ENCODE data around the gene TIPARP.

GRCh38 chr3:156664011-156664830 lies 10.2 kb upstream of the TIPARP start:
- TF ChIP-seq POLR2AphosphoS5 (IDR thresholded peaks at IDR 0.05; ENCODE audit: low read depth, low read length): no peak
- TF ChIP-seq, protein P1, sequence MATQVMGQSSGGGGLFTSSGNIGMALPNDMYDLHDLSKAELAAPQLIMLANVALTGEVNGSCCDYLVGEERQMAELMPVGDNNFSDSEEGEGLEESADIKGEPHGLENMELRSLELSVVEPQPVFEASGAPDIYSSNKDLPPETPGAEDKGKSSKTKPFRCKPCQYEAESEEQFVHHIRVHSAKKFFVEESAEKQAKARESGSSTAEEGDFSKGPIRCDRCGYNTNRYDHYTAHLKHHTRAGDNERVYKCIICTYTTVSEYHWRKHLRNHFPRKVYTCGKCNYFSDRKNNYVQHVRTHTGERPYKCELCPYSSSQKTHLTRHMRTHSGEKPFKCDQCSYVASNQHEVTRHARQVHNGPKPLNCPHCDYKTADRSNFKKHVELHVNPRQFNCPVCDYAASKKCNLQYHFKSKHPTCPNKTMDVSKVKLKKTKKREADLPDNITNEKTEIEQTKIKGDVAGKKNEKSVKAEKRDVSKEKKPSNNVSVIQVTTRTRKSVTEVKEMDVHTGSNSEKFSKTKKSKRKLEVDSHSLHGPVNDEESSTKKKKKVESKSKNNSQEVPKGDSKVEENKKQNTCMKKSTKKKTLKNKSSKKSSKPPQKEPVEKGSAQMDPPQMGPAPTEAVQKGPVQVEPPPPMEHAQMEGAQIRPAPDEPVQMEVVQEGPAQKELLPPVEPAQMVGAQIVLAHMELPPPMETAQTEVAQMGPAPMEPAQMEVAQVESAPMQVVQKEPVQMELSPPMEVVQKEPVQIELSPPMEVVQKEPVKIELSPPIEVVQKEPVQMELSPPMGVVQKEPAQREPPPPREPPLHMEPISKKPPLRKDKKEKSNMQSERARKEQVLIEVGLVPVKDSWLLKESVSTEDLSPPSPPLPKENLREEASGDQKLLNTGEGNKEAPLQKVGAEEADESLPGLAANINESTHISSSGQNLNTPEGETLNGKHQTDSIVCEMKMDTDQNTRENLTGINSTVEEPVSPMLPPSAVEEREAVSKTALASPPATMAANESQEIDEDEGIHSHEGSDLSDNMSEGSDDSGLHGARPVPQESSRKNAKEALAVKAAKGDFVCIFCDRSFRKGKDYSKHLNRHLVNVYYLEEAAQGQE (IDR thresholded peaks at IDR 0.05; ENCODE audit: insufficient read depth in 1 of 2, low read depth in 2 of 2, low read length in 2 of 2): no peak

Measured in PFSK-1 (cell line).